ENCODE results near the gene ZKSCAN8. TPM values are rescaled to one million over a fixed set of nuclear protein-coding genes. Genes with fewer than 3 reads are reported as not detected.
A peak's percentile ranks its signal among the peaks of the same experiment; 100 is the strongest.
"Not testable (repeated sequence)": the region's sequence is repeated elsewhere in the genome, so short reads cannot be mapped to it uniquely, and the experiment has no call there.

ZKSCAN8 gene
- total RNA-seq, result 11.2 TPM
- long read RNA-seq, full-length matches to known transcripts, result 1 of 4 reads
- long read RNA-seq, partial matches to known transcripts, result 1 of 4 reads
- long read RNA-seq, other reads (novel, unspliced or antisense), result 2 of 4 reads

DNA sequence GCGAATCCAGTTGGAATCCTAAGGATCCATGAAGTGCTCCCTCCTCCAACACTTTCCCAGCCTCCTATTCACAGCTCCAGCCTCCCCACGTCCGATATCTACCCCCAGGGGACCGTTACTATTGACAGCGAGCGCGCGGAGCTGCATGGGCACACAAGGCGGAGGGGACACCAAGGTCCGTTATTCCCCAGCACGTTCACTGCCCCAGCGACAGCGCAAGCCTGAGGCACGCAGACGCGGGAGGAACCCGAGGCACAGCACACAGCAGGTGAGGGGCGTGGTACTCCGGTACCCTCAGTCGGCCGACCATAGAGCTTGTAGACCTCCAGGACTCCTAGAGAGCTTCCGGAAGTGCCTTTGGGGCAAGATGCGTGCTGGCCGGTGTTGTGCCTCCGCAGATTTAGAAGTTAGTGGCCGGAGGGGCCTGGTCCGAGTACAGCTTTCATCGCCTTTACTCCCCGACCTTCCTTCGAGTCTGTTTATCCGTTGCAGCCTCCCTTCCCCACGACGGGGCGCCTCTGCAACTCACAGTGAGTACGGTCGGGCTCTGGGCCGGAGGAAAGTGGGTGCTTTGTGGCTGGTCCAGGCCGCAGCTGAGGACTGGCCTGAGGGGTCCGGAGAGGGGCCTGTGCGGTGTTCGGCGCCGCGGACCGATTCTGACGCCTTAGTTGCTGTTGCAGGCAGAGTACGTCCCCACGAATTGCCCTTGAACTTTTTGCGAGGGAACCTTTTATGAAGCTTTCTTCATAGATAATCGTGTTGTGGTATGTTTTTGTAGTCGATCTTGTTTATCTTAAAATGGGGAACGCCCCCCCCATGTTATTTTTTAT lies at the start of gene ZKSCAN8:
ZKSCAN8 (plus strand) TSS at position 384 of the 830 bp plus-strand sequence. CDS start 6,525 bp downstream, outside the sequence.
- H3K27ac ChIP-seq (replicated peaks), result peak within 1 kb of the TSS; percentile 78
- H3K36me3 ChIP-seq, result peaks cover 16% of the 10 kb centered on the region
- DNase-seq, result peak; percentile 74
- intact Hi-C loops (cut with micrococcal nuclease), result loop anchor here (10.0 kb wide), 2 partner anchors 83 to 113 kb away; partner anchors contain the start of genes NKAPL, ZKSCAN4 and ZSCAN9
- H3K9me3 ChIP-seq (replicated peaks), result no peaks in the 10 kb centered on the region
- no peaks in the 10 kb centered on the region for H3K27me3 ChIP-seq (ENCODE audit: low read depth)
- peak within 1 kb of the TSS; percentile 86 for H3K4me3 ChIP-seq
- H3K4me1 ChIP-seq, result peaks cover 67% of the 10 kb centered on the region
- TF ChIP-seq, protein P1, sequence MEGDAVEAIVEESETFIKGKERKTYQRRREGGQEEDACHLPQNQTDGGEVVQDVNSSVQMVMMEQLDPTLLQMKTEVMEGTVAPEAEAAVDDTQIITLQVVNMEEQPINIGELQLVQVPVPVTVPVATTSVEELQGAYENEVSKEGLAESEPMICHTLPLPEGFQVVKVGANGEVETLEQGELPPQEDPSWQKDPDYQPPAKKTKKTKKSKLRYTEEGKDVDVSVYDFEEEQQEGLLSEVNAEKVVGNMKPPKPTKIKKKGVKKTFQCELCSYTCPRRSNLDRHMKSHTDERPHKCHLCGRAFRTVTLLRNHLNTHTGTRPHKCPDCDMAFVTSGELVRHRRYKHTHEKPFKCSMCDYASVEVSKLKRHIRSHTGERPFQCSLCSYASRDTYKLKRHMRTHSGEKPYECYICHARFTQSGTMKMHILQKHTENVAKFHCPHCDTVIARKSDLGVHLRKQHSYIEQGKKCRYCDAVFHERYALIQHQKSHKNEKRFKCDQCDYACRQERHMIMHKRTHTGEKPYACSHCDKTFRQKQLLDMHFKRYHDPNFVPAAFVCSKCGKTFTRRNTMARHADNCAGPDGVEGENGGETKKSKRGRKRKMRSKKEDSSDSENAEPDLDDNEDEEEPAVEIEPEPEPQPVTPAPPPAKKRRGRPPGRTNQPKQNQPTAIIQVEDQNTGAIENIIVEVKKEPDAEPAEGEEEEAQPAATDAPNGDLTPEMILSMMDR (IDR thresholded peaks at IDR 0.05; ENCODE audit: borderline replicate concordance), result no peak

GRCh38 chr6:28102222-28102621 lies 39.5 kb upstream of the ZKSCAN8 start:
- H3K27me3 ChIP-seq (ENCODE audit: low read depth), result peaks cover 14% of the 10 kb centered on the region
- intact Hi-C loops (cut with micrococcal nuclease); H3K4me3 ChIP-seq: not testable (repeated sequence)

GRCh38 chr6:28102699-28103098 lies 39.0 kb upstream of the ZKSCAN8 start:
- H3K27ac ChIP-seq (replicated peaks); H3K36me3 ChIP-seq; intact Hi-C loops (cut with micrococcal nuclease); H3K9me3 ChIP-seq (replicated peaks); DNase-seq; H3K4me3 ChIP-seq: not testable (repeated sequence)
- Histone ChIP-seq H3K4me1 (peaks cover 11% of the 10 kb centered on the region), H3K27me3 (ENCODE audit: low read depth) (peaks cover 14% of the 10 kb centered on the region)

More at GRCh38 chr6:28102222-28102621, 39.5 kb upstream of the ZKSCAN8 start:
- H3K36me3 ChIP-seq; H3K9me3 ChIP-seq (replicated peaks); DNase-seq; H3K27ac ChIP-seq (replicated peaks): not testable (repeated sequence)
- peaks cover 11% of the 10 kb centered on the region for H3K4me1 ChIP-seq

GRCh38 chr6:28104392-28105244 lies 37.1 kb upstream of the ZKSCAN8 start:
- H3K36me3 ChIP-seq, result no peaks in the 10 kb centered on the region
- no peaks in the 10 kb centered on the region for H3K9me3 ChIP-seq (replicated peaks)
- H3K4me3 ChIP-seq, result peak overlapping the region; percentile 87
- peak overlapping the region; percentile 79 for H3K27ac ChIP-seq (replicated peaks)
- TF ChIP-seq, protein P1 (IDR thresholded peaks at IDR 0.05; ENCODE audit: borderline replicate concordance), result peak; percentile 79
- intact Hi-C loops (cut with micrococcal nuclease), result no loop called here
- peaks cover 11% of the 10 kb centered on the region for H3K4me1 ChIP-seq
- peak; percentile 79 for DNase-seq
- peaks cover 2% of the 10 kb centered on the region for H3K27me3 ChIP-seq (ENCODE audit: low read depth)

- DNase-seq, result no peak
- Histone ChIP-seq H3K36me3 (no peaks in the 10 kb centered on the region), H3K4me1 (peaks cover 11% of the 10 kb centered on the region), H3K27ac (replicated peaks) (peak overlapping the region; percentile 79), H3K9me3 (replicated peaks) (no peaks in the 10 kb centered on the region), H3K4me3 (peak overlapping the region; percentile 87), H3K27me3 (ENCODE audit: low read depth) (no peaks in the 10 kb centered on the region)
- intact Hi-C loops (cut with micrococcal nuclease), result no loop called here
- TF ChIP-seq, protein P1 (IDR thresholded peaks at IDR 0.05; ENCODE audit: borderline replicate concordance), result no peak
Measured at GRCh38 chr6:28105245-28105639, 36.4 kb upstream of the ZKSCAN8 start.

GRCh38 chr6:28107506-28107905 lies 34.2 kb upstream of the ZKSCAN8 start:
- H3K27me3 ChIP-seq (ENCODE audit: low read depth), result no peaks in the 10 kb centered on the region
- TF ChIP-seq, protein P1 (IDR thresholded peaks at IDR 0.05; ENCODE audit: borderline replicate concordance), result no peak
- DNase-seq, result no peak
- no peaks in the 10 kb centered on the region for H3K9me3 ChIP-seq (replicated peaks)
- H3K27ac ChIP-seq (replicated peaks), result no peak overlapping the region
- intact Hi-C loops (cut with micrococcal nuclease), result no loop called here
- no peaks in the 10 kb centered on the region for H3K36me3 ChIP-seq
- no peak overlapping the region for H3K4me3 ChIP-seq
- peaks cover 11% of the 10 kb centered on the region for H3K4me1 ChIP-seq

Measured in left ventricle myocardium inferior (tissue), 1 donor.